PC-9 (cell line): ENCODE measurements around the gene GFRA3.

Source experiments
- EZH2 ChIP-seq: fragments of 200-600 bp; sonication (generic); IDR thresholded peaks from 2 replicates; pipeline ENCODE4 v1.8.0; 2017; ENCODE audit warnings: antibody characterized with exemption, low read depth
- TF ChIP-seq, protein P1 (sequence below): fragments of 200-600 bp; sonication (generic); conservative IDR thresholded peaks from 2 replicates; pipeline ENCODE4 v1.6.1; 2017; ENCODE audit warnings: mixed run types, antibody characterized with exemption, mild to moderate bottlenecking, moderate library complexity

DNA sequence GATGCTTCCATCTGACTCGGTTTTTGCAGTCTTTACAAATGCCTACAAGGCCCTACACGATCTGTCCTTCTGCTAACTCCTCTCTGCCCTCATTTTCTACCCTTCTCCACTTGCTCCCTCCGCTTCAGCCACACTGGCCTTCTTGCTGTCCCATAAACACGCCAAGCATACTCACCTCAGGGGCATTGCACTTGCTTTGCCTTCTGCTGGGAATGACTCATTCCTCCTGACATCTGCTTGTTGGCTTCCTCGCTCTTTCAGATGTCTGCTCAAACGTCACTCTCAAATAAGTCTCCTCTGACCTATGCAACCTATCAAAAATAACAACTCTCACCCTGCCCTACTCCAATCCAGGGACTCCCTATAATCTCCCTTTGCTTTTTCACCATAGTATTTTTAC, 29.0 kb upstream of the GFRA3 start:
- TF ChIP-seq, protein P1, sequence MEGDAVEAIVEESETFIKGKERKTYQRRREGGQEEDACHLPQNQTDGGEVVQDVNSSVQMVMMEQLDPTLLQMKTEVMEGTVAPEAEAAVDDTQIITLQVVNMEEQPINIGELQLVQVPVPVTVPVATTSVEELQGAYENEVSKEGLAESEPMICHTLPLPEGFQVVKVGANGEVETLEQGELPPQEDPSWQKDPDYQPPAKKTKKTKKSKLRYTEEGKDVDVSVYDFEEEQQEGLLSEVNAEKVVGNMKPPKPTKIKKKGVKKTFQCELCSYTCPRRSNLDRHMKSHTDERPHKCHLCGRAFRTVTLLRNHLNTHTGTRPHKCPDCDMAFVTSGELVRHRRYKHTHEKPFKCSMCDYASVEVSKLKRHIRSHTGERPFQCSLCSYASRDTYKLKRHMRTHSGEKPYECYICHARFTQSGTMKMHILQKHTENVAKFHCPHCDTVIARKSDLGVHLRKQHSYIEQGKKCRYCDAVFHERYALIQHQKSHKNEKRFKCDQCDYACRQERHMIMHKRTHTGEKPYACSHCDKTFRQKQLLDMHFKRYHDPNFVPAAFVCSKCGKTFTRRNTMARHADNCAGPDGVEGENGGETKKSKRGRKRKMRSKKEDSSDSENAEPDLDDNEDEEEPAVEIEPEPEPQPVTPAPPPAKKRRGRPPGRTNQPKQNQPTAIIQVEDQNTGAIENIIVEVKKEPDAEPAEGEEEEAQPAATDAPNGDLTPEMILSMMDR: no peak
- no peak for TF ChIP-seq EZH2
